DMS153 treated with DMSO at 0.1 percent for 48 hours (cell line): ENCODE measurements around the gene DYNC1I2.
"Not testable (repeated sequence)": the region's sequence is repeated elsewhere in the genome, so short reads cannot be mapped to it uniquely, and the experiment has no call there.

Experiments used
- DNase-seq: peaks from one replicate; lab custom pipeline; 2025; ENCODE audit not compliant: unreplicated experiment; lab: John Stamatoyannopoulos, UW

The DYNC1I2 gene

DNA sequence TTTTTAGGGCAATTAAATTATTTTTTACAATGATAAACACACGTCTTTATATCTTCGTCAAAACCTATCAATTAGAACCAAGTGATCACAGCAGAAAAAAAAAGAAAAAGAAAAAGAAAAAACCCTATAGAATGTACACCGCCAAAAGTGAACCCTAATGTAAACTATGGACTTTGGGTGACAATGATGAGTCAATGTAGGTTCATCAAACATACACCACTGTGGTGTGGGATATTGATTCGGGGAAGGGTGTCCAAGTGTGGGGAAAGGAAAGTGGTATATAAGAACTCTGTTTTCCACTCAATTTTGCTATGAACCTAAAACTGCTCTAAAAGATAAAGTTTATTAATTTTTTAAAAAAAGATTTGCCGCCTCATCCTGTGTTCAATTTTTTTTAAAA, 85.1 kb downstream of the DYNC1I2 start:
- no peak for DNase-seq

DNA sequence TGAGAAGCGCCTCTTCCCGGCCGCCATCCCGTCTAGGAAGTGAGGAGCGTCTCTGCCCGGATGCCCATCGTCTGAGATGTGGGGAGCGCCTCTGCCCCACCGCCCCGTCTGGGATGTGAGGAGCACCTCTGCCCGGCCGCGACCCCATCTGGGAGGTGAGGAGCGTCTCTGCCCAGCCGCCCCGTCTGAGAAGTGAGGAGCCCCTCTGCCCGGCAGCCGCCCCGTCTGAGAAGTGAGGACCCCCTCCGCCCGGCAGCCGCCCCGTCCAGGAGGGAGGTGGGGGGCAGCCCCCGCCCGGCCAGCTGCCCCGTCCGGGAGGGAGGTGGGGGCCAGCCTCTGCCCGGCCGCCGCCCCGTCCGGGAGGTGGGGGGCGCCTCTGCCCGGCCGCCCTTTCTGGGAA, 87.3 kb downstream of the DYNC1I2 start:
- DNase-seq: not testable (repeated sequence)

DNA sequence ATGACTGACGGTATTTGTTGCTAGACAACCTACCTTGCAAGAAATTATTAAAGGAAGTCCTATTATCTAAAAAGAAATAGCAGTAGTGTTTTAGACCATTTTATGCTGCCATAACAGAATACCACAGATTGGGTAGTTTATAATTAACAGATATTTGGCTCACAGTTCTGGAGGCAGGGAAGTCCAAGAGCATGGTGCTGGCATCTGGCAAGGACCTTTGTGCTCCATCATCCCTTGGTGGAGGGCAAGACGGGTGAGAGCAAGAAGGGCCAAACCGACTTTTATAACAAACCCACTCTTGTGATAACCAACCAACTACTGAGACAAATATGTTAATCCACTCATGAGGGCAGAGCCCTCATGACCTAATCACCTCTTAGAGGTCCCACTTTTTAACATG, 91.2 kb downstream of the DYNC1I2 start:
- DNase-seq: no peak

DNA sequence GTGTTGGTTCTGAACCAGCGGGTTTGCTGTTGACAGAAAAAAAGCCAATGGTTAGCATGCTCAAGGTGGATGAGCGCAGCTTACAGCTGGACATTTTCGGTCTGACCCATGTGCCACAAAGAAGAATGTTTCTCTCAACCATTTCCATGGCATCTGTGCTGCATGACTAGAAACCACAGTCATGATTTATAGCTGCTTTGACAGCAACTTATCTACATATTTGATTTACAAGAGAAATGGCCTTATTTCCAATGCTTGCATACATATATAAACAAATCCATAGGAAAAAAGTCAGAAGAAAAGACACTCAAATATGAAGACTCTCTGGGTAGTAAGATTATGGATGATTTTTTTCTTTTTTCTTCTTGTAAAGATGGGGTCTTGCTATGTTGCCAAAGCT, 98.2 kb downstream of the DYNC1I2 start:
- DNase-seq: no peak

DNA sequence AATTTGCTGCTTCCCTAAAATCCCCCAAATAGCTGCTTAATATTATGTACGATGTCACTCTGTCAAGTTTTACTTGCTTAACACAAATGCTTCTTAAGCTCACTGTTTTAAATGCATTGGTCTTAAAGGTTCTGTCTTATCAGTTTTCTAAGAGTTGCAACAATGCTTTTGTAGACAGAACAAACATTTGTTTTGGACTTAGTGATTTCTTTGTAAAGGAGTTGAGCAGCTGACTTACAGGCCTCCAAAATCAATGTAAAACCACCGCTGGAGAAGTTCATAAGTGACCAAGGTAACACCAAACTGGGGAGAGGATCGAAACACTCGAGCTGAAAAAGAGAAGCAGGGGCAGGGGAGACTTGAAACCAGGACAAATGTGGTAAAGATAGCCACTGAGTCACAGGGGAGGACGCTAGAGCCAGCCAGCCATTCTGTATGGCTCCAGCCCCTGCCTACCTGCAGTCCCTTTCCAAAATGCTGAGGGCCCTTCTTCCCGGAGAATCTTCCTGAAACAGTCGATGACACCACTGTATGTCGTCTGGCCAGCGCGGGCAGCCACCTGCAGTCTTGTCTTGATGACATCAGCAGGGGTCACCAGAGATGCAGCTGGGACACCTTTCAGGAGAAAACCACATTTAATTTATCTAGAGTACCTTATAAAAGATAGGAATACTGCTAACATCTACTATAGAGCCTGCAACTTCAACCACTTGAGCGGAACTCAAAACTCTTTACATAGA, 100.2 kb downstream of the DYNC1I2 start:
- DNase-seq: no peak

DNA sequence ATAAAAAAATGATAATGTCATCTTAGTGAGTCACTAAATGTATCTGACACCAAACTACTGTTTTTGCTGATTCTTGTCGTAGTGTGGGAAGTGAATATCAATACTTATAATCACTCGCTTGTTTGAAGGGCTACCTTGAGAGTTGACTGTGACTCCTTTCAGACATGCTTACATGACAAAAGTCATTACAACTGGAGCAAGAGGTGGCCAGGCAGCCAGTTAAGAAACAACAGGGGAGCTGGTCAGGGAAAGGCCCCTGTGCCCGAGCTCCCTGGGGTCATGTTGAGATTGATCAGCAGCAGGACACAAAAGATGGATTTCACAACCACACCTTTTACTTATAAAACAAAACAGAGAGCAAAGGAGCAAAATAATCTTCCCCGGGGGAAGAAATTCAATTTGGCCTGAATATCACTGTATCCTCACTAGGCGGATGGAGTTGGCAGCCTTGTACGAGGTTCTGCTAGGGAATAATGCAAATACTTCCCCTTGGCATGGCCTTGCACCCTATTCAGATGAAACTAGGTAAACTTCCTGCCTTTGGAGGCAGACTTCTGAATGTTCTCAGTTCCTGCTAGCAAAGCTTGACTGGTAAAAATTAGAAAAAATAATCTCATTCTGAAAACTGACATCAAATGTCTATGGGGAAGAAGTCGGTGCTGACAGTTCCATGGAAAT, 101.2 kb downstream of the DYNC1I2 start:
- DNase-seq: peak; percentile 8

DNA sequence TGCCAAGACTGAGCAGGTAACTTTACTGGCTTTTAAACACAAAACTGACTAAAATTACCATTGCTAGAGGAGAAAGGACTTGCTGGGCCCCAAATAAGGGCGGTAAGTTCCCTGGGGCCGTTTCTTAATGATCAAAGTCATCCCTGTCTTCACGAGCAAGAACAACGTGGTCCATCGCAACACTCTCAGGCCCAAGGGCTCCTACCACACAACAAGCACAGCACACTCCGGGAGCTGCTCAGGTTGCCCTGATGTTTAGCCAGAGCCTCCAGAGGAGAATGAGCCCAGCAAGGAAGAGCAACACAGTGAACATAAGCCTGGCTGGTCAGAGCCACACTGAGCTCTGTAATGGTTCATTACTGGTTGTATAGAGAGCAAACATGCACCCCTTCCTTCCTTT, 102.7 kb downstream of the DYNC1I2 start:
- no peak for DNase-seq

DNA sequence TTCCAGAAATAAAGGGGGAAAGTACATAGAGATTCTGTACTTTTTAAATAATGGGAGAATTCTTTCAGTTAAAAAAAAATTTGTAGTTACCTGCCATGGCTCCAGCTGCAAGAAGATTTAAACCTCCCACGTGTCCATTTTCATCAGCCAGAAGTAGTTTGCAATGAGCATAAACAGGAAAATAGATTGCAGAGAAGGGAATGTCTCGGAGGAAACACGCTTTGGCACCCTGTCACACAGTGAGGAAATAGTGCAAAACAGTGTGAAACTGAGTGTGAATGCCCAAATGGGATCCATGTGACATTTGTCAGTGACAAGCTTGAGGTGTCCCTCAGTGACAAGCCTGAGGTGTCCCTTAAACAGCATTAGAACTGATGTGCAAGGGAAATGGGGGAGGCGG, 104.1 kb downstream of the DYNC1I2 start:
- DNase-seq: no peak

DNA sequence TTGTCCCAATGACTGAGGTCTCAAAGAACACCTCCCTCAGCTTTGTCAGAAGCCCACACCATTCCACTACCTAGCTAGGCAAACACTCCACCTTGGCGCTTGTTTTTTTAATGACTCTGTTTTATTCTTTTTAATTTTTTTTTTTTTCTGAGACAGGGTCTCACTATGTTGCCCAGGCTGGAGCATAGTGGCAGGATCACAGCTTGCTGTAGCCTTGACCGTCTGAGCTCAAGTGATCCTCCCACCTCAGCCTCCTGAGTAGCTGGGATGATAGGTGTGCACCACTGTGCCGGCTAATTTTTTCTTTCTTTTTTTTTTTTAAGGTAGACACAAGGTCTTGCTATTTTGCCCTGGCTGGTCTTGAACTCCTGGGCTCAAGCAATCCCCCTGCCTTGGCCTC, 104.9 kb downstream of the DYNC1I2 start:
- DNase-seq: no peak

DNA sequence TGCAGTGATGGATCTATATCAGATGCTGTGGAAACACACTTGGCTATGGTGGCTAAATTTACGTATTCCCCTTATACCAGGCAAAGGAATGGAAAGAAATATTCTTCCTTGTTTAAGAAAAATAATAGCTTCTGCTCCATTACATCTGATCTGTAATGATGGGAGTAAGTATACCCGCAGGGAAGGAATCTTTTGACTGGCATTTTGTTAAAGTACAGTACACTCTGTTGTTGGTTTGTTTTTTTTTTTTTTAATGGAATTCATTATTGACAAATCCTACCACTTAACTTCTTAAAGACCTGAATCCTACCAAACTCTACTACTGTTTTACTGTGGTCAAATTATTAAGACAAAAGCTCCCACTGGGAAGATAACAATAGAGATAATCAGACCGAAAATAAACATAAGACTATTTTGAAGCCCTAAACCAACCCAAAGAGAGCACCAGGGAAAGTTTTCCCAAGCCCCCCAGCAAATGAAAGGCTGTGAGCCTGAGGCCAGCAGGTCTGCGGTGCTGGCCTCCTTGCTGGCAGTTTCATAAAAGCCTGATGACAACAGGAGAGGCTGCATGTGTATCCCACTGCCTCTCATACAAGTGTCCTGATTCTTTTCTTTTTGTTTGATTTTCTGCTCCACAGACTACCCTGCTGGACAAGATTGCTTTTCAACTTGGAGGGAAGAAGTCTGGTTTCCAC, 105.8 kb downstream of the DYNC1I2 start:
- no peak for DNase-seq

DNA sequence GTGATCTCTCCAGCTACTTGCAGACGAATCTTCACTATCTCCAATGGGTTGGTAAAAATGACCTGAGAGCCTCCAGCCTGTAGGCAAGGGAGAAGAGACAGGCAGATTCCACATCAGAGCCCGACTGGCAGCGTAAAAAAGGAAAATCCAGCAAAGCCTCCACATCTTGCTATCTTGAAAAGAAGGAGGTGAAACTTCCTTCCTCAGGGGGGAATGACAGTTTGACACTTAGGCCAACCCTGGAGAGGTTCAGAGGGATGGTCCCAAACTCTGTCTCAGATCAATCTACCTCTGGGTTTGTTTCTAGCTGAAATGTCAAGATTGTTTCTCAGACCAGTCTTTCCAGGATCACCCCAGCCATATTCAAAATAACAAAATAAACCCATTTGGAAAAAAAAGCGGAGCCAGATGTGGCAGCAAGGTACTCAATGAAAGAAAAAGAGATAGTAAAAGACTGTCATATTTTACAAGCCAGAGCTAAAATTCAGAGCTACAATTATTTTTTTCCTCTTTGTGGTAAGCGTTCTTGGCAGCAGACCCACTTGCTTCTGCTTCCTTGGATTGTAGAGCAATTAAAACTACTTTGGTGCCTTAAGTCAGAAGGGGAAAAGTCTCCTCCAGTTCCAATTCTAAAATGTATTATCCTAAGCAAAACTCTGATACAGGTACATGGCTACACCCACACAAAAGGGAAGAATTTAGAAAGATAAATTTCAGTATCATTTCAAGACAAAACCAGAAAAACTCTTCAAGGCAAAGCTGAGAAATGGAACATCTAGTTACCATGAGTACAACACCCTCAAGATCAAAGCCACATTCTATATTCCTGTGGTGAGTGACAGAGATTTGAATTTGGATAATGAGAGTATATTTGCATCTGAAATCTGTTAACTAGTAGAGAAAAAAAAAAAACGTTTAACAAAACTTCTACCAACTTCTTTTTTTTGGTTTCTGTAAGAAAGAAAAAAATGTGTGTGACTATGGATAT, 106.7 kb downstream of the DYNC1I2 start:
- DNase-seq: no peak

DNA sequence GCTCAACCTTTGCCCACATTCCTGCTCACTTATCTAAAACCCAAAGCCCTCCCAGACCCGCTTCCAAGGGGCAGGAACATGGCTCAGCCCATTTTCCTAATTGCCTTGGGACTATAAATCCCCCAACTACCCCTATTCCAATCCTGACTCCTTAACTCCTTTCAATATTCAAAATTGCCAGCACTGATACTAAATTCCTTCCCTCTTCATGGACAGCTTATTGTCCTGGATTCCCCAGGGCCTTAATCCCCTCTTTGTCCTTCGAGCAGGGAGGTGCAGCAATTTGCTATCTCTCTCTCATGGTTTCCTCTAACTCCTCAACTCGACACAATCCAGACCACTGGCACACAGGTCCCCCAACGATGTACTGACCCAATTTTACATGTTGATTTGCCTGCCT, 107.6 kb downstream of the DYNC1I2 start:
- no peak for DNase-seq
